SH-SY5Y (cell line): ENCODE data around the gene GPATCH4.

Experiments used
- GATA2 ChIP-seq: IDR thresholded peaks from 2 replicates; pipeline ENCODE4 v1.6.1; 2011; ENCODE audit warnings: mild to moderate bottlenecking, low read depth, low read length
- GATA3 ChIP-seq: IDR thresholded peaks from 2 replicates; pipeline ENCODE4 v1.6.1; 2011; ENCODE audit warnings: low read depth, mild to moderate bottlenecking, low read length, moderate library complexity

Gene GPATCH4

GRCh38 chr1:156579472-156579871 is 21.8 kb downstream of the GPATCH4 start, which contains the start of gene TTC24:
Gene TTC24, plus strand, starts transcription at chr1:156579723. Its CDS starts 1,642 bp downstream, at chr1:156581365.
- TF ChIP-seq GATA3, result no peak
- no peak for TF ChIP-seq GATA2

GRCh38 chr1:156578055-156578454 is 23.2 kb downstream of the GPATCH4 start:
- no peak for TF ChIP-seq GATA2
- TF ChIP-seq GATA3, result no peak

- TF ChIP-seq GATA3, result no peak
- no peak for TF ChIP-seq GATA2
Observed at GRCh38 chr1:156577550-156577949, 23.7 kb downstream of the GPATCH4 start.

GRCh38 chr1:156574039-156574633 is 27.1 kb downstream of the GPATCH4 start:
- no peak for TF ChIP-seq GATA2
- no peak for TF ChIP-seq GATA3

- TF ChIP-seq GATA2, result no peak
- TF ChIP-seq GATA3, result no peak
Observed at GRCh38 chr1:156572663-156573018, 28.6 kb downstream of the GPATCH4 start.

- TF ChIP-seq GATA2 (no peak), GATA3 (no peak)
Observed at GRCh38 chr1:156571919-156572662, 29.2 kb downstream of the GPATCH4 start, which contains the start of gene IQGAP3. Gene IQGAP3, minus strand, starts transcription at chr1:156572565. Its CDS starts 36 bp downstream, at chr1:156572529.

GRCh38 chr1:156571261-156571852 is 29.9 kb downstream of the GPATCH4 start:
- TF ChIP-seq GATA2, result no peak
- no peak for TF ChIP-seq GATA3

GRCh38 chr1:156566436-156566835 is 34.8 kb downstream of the GPATCH4 start:
- TF ChIP-seq GATA2 (no peak), GATA3 (no peak)

- TF ChIP-seq GATA2 (no peak), GATA3 (no peak)
Observed at GRCh38 chr1:156565519-156565918, 35.8 kb downstream of the GPATCH4 start.

- no peak for TF ChIP-seq GATA3
- peak; percentile 43; the same call in 1 of the 2 replicates for TF ChIP-seq GATA2
Observed at GRCh38 chr1:156560585-156561163, 40.6 kb downstream of the GPATCH4 start.

- TF ChIP-seq GATA2 (peak; percentile 65), GATA3 (no peak)
Observed at GRCh38 chr1:156559797-156560385, 41.4 kb downstream of the GPATCH4 start.

- TF ChIP-seq GATA2 (no peak), GATA3 (no peak)
Observed at GRCh38 chr1:156559086-156559796, 42.0 kb downstream of the GPATCH4 start.

GRCh38 chr1:156556354-156556753 is 44.9 kb downstream of the GPATCH4 start:
- TF ChIP-seq GATA3 (no peak), GATA2 (no peak)

- TF ChIP-seq GATA2 (no peak), GATA3 (no peak)
Observed at GRCh38 chr1:156555715-156556114, 45.6 kb downstream of the GPATCH4 start.

- TF ChIP-seq GATA2 (no peak), GATA3 (no peak)
Observed at GRCh38 chr1:156554971-156555370, 46.3 kb downstream of the GPATCH4 start.
